Omental fat pad (tissue), 4 donors: ENCODE results near the gene NRL. TPM values are rescaled to one million over a fixed set of nuclear protein-coding genes. Genes with fewer than 3 reads are reported as not detected.

ENCODE experiments used
- ATAC-seq: fragments of 150-250 bp; one replicate; pipeline ENCODE4 v1.9.1; 2016; ENCODE audit warnings: mild to moderate bottlenecking, moderate library complexity; ENCODE audit not compliant: low FRiP score
- DNase-seq: peaks from one replicate; pipeline ENCODE4 v3.0.0-alpha.2; 2019; ENCODE audit warnings: low spot score
- CTCF ChIP-seq, 3 donors: fragments of 450-650 bp; IDR thresholded peaks; one replicate each; pipeline ENCODE4 v1.5.1; 2016 to 2017; ENCODE audit warnings: antibody characterized with exemption in 3 of 3, mild to moderate bottlenecking in 3 of 3, moderate library complexity in 2 of 3
- total RNA-seq, 4 donors: library from RNA; depleted of rRNA; stranded (reverse); fragments of >200 nt; gene quantifications; one replicate each; pipeline ENCODE4 v1.1.0, GENCODE V29; 2016

The NRL gene
- total RNA-seq, 4 donors from 2014 or later, result 0.94 to 4.3 (median 1.3) TPM

- TF ChIP-seq CTCF (IDR thresholded peaks at IDR 0.05), result no peak
- ATAC-seq (no peak), DNase-seq (no peak)
Observed at GRCh38 chr14:24149302-24149969, 34.7 kb upstream of the NRL start.

GRCh38 chr14:24147761-24148428 lies 33.1 kb upstream of the NRL start:
- TF ChIP-seq CTCF (IDR thresholded peaks at IDR 0.05), result no peak
- no peak for DNase-seq
- no peak for ATAC-seq

GRCh38 chr14:24146978-24147760 lies 32.4 kb upstream of the NRL start, which contains the start of gene RNF31:
RNF31 (plus strand) TSS chr14:24147498; CDS start chr14:24147699, 201 bp downstream.
- TF ChIP-seq CTCF (IDR thresholded peaks at IDR 0.05), result no peak
- peak; percentile 90 for DNase-seq

GRCh38 chr14:24146453-24146977 lies 31.8 kb upstream of the NRL start, which contains the start of gene PSME2:
PSME2 (minus strand) TSS chr14:24146610; CDS start chr14:24146581, 29 bp downstream.
- no peak for TF ChIP-seq CTCF (IDR thresholded peaks at IDR 0.05)
- peak; percentile 80 for DNase-seq

More at GRCh38 chr14:24146978-24147760, 32.4 kb upstream of the NRL start, which contains the start of gene RNF31:
- peak; percentile 95 for ATAC-seq

GRCh38 chr14:24145690-24146452 lies 31.1 kb upstream of the NRL start:
- ATAC-seq, result peak; percentile 10
- no peak for TF ChIP-seq CTCF (IDR thresholded peaks at IDR 0.05)

More at GRCh38 chr14:24146453-24146977, 31.8 kb upstream of the NRL start, which contains the start of gene PSME2:
- ATAC-seq, result peak; percentile 83

GRCh38 chr14:24145219-24145618 lies 30.5 kb upstream of the NRL start:
- TF ChIP-seq CTCF (IDR thresholded peaks at IDR 0.05), result no peak
- DNase-seq (no peak), ATAC-seq (no peak)

More at GRCh38 chr14:24145690-24146452, 31.1 kb upstream of the NRL start:
- no peak for DNase-seq
